DND-41 (cell line): ENCODE measurements around the gene ZNF669.
A peak's percentile ranks its signal among the peaks of the same experiment; 100 is the strongest.

ENCODE experiments used
- ATAC-seq: fragments of 200-7000 bp; cut with Tn5 transposase; 3 replicates; pipeline ENCODE4 v1.9.1; 2021; ENCODE audit warnings: low read depth; ENCODE audit not compliant: insufficient read depth
- DNase-seq: peaks from one replicate; pipeline ENCODE4 v3.0.0-alpha.2; 2020
- H2AFZ ChIP-seq: 2 replicates; pipeline ENCODE4 v1.6.0; 2012; ENCODE audit warnings: low read depth, low read length
- H3K27ac ChIP-seq: 2 replicates; pipeline ENCODE4 v1.5.1; 2012; ENCODE audit warnings: low read length, inconsistent platforms
- H3K27me3 ChIP-seq: fragments of 200-600 bp; sonication (generic); 2 replicates; pipeline ENCODE4 v1.6.0; 2012; ENCODE audit warnings: low read length, mild to moderate bottlenecking, inconsistent platforms; ENCODE audit not compliant: insufficient read depth, poor library complexity
- H3K36me3 ChIP-seq: 2 replicates; pipeline ENCODE4 v1.5.1; 2012; ENCODE audit warnings: low read length, inconsistent platforms; ENCODE audit not compliant: insufficient read depth
- H3K4me1 ChIP-seq: 2 replicates; pipeline ENCODE4 v1.5.1; 2012; ENCODE audit warnings: mild to moderate bottlenecking, low read length; ENCODE audit not compliant: insufficient read depth
- H3K4me2 ChIP-seq: 2 replicates; pipeline ENCODE4 v1.6.0; 2012; ENCODE audit warnings: mild to moderate bottlenecking, moderate library complexity, low read length, inconsistent platforms; ENCODE audit not compliant: insufficient read depth
- H3K4me3 ChIP-seq, 2 experiments: fragments of 200-600 bp in 1 of 2; shearing (Covaris generic) in 1 of 2; 2 replicates each; pipeline ENCODE4 v1.5.1; 2012 to 2016; ENCODE audit warnings: inconsistent platforms in 2 of 2, low read length in 2 of 2, mild to moderate bottlenecking in 2 of 2, low read depth in 1 of 2, moderate library complexity in 1 of 2
- H3K79me2 ChIP-seq: 2 replicates; pipeline ENCODE4 v1.6.0; 2012; ENCODE audit warnings: low read length, inconsistent platforms; ENCODE audit not compliant: insufficient read depth
- H3K9ac ChIP-seq: 2 replicates; pipeline ENCODE4 v1.6.0; 2012; ENCODE audit warnings: low read depth, mild to moderate bottlenecking, inconsistent platforms, low read length, moderate library complexity
- H3K9me3 ChIP-seq: 2 replicates; pipeline ENCODE4 v1.5.1; 2012; ENCODE audit warnings: low read length, moderate library complexity, mild to moderate bottlenecking, inconsistent platforms; ENCODE audit not compliant: insufficient read depth, severe bottlenecking
- H4K20me1 ChIP-seq: 2 replicates; pipeline ENCODE4 v1.6.0; 2012; ENCODE audit warnings: low read length; ENCODE audit not compliant: insufficient read depth
- EZH2 ChIP-seq: IDR thresholded peaks from 3 replicates; pipeline ENCODE4 v1.6.1; 2012; ENCODE audit warnings: borderline replicate concordance, low read depth, mild to moderate bottlenecking, moderate library complexity, low read length, inconsistent platforms; ENCODE audit not compliant: severe bottlenecking
- TF ChIP-seq, protein P1 (sequence below): IDR thresholded peaks from 2 replicates; pipeline ENCODE4 v1.5.1; 2012; ENCODE audit warnings: borderline replicate concordance, low read length, moderate library complexity, mild to moderate bottlenecking; ENCODE audit not compliant: poor library complexity, severe bottlenecking; ENCODE audit errors: extremely low read depth

ZNF669 gene

DNA sequence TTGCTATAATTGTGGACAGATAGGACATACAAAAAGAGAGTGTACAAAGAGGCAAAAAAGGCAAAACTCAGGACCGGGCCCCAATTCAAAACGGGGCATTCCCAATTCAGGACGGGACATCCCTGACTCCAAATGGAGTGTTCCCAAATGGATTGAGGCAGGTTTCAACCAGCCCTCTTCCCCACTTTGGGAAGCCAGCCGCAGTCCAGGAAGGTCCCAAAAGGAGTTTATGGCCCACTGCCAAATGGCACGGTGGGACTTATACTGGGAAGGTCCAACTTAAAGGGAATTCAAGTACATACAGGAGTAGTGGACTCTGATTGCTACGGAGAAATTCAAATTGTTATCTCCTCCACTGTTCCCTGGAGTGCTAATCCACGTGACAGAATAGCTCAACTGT lies 3.5 kb upstream of the ZNF669 start:
- Histone ChIP-seq H3K79me2 (peaks cover 15% of the 10 kb centered on the region), H3K4me3 (no peak overlapping the region), H3K9ac (no peak overlapping the region), H3K27me3 (no peaks in the 10 kb centered on the region), H3K9me3 (no peaks in the 10 kb centered on the region), H2AFZ (no peak overlapping the region), H4K20me1 (no peaks in the 10 kb centered on the region), H3K4me1 (peaks cover 16% of the 10 kb centered on the region), H3K4me2 (no peak overlapping the region), H3K27ac (no peak overlapping the region), H3K36me3 (no peaks in the 10 kb centered on the region; the same call in 1 of the 2 replicates)
- ATAC-seq (no peak), DNase-seq (no peak)
- TF ChIP-seq, protein P1, sequence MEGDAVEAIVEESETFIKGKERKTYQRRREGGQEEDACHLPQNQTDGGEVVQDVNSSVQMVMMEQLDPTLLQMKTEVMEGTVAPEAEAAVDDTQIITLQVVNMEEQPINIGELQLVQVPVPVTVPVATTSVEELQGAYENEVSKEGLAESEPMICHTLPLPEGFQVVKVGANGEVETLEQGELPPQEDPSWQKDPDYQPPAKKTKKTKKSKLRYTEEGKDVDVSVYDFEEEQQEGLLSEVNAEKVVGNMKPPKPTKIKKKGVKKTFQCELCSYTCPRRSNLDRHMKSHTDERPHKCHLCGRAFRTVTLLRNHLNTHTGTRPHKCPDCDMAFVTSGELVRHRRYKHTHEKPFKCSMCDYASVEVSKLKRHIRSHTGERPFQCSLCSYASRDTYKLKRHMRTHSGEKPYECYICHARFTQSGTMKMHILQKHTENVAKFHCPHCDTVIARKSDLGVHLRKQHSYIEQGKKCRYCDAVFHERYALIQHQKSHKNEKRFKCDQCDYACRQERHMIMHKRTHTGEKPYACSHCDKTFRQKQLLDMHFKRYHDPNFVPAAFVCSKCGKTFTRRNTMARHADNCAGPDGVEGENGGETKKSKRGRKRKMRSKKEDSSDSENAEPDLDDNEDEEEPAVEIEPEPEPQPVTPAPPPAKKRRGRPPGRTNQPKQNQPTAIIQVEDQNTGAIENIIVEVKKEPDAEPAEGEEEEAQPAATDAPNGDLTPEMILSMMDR = no peak
- no peak for TF ChIP-seq EZH2

DNA sequence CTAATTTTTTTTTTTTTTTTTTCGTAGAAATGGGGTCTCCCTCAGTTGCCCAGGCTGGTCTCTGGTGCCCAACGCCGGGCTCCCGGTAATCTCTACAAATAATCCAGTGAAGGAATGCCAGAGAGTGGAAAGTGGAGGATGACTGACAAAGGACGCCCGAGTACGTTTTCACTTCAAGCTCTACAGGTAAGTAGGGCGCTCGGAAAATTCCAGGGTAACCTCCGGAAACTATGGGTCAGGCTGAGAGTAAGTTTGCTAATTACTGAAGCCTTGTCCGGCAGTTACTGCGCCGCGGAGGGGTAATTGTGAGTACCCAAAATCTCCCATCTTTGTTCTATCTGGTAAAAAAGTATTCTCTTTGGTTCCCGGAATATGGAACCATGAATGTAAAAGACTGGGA lies 1.8 kb upstream of the ZNF669 start:
- no peak overlapping the region for H3K27ac ChIP-seq
- no peak for ATAC-seq
- TF ChIP-seq, protein P1 = no peak
- TF ChIP-seq EZH2 = no peak
- peaks cover 16% of the 10 kb centered on the region for H3K36me3 ChIP-seq
- no peak overlapping the region for H2AFZ ChIP-seq
- DNase-seq = no peak
- peaks cover 2% of the 10 kb centered on the region for H3K9me3 ChIP-seq
- H3K4me1 ChIP-seq = peaks cover 26% of the 10 kb centered on the region
- peaks cover 4% of the 10 kb centered on the region; the same call in 1 of the 2 replicates for H4K20me1 ChIP-seq
- no peak overlapping the region for H3K4me3 ChIP-seq
- H3K4me2 ChIP-seq = no peak overlapping the region
- H3K79me2 ChIP-seq = peaks cover 32% of the 10 kb centered on the region
- H3K9ac ChIP-seq = no peak overlapping the region
- no peaks in the 10 kb centered on the region for H3K27me3 ChIP-seq

DNA sequence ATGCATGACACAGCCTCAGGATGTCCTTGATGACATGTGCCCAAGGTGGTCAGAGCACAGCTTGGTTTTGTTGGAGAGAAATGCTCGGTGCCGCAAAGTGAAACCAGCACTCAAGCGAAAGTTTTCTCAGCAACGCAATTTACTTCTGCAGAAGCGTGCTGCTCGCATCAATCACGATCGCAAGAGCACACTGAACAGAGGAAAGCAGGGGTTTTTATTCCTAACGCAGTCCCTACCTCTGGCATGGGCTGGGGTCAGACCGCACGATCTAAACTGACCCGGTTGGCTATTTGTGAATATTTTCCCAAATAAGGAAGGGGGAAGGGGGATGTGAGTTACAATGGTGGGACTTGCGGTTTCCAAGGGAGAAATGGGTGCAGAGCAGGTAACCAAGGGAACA lies 809 bp upstream of the ZNF669 start:
- H3K9me3 ChIP-seq = peaks cover 2% of the 10 kb centered on the region
- no peak for TF ChIP-seq EZH2
- TF ChIP-seq, protein P1 = no peak
- DNase-seq (no peak), ATAC-seq (no peak)
- H3K9ac ChIP-seq = peak overlapping the region; percentile 95
- H3K4me2 ChIP-seq = peak overlapping the region; percentile 68
- peaks cover 26% of the 10 kb centered on the region for H3K4me1 ChIP-seq
- peaks cover 42% of the 10 kb centered on the region for H3K79me2 ChIP-seq
- peak overlapping the region; percentile 94 for H2AFZ ChIP-seq
- peak overlapping the region; percentile 95 for H3K27ac ChIP-seq
- H3K4me3 ChIP-seq = peak overlapping the region in 1 of 2 experiments; percentile 86; a peak in 3 of 4 replicates
- peaks cover 25% of the 10 kb centered on the region for H3K36me3 ChIP-seq
- no peaks in the 10 kb centered on the region for H3K27me3 ChIP-seq
- H4K20me1 ChIP-seq = peaks cover 12% of the 10 kb centered on the region; the same call in 1 of the 2 replicates

DNA sequence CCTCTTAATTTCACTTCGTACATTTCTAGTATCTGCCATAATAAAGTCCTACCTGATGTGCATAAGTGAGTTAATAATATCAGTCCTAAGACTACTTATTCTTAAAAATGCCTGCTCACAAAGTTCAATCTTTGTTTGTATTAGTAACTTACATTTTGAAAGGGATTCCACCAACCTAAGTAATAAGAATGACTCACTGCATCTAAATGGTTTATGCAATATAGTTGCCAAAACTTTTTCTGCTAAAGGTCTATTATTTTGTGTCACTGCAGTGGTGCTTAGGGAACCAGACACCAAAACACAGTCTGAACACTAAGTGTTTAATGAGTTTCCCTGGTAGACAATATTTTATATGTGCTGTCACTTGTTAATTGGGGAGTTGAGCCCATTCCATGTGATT lies 1.8 kb downstream of the ZNF669 start:
- peak overlapping the region; percentile 68; the same call in 1 of the 2 replicates for H3K4me2 ChIP-seq
- no peak overlapping the region for H2AFZ ChIP-seq
- peaks cover 45% of the 10 kb centered on the region for H3K36me3 ChIP-seq
- no peak overlapping the region for H3K9ac ChIP-seq
- H4K20me1 ChIP-seq = peaks cover 16% of the 10 kb centered on the region; the same call in 1 of the 2 replicates
- H3K9me3 ChIP-seq = peaks cover 2% of the 10 kb centered on the region
- H3K79me2 ChIP-seq = peaks cover 48% of the 10 kb centered on the region
- DNase-seq (no peak), ATAC-seq (no peak)
- H3K27ac ChIP-seq = no peak overlapping the region
- peaks cover 26% of the 10 kb centered on the region for H3K4me1 ChIP-seq
- H3K27me3 ChIP-seq = no peaks in the 10 kb centered on the region
- peak overlapping the region in 1 of 2 experiments; percentile 86; a peak in 1 of 4 replicates for H3K4me3 ChIP-seq
- TF ChIP-seq, protein P1 = no peak
- TF ChIP-seq EZH2 = no peak
